Measurements from ENCODE around the gene OR5C1.
"Not testable (repeated sequence)": the region's sequence is repeated elsewhere in the genome, so short reads cannot be mapped to it uniquely, and the experiment has no call there.

The OR5C1 gene

GRCh38 chr9:122812736-122813135 lies 24.0 kb downstream of the OR5C1 start:
- DNase-seq (ENCODE audit: low read depth), result no peak

GRCh38 chr9:122814545-122814944 lies 25.8 kb downstream of the OR5C1 start:
- no peak for DNase-seq (ENCODE audit: low read depth)

GRCh38 chr9:122815544-122815943 lies 26.8 kb downstream of the OR5C1 start:
- DNase-seq (ENCODE audit: low read depth), result no peak

GRCh38 chr9:122816163-122816867 lies 27.6 kb downstream of the OR5C1 start:
- DNase-seq (ENCODE audit: low read depth), result no peak

GRCh38 chr9:122819326-122819725 lies 30.6 kb downstream of the OR5C1 start:
- peak; percentile 39 for DNase-seq (ENCODE audit: low read depth)

- peak; percentile 51 for DNase-seq (ENCODE audit: low read depth)
Observed at GRCh38 chr9:122819791-122820489, 31.2 kb downstream of the OR5C1 start.

- no peak for DNase-seq (ENCODE audit: low read depth)
Observed at GRCh38 chr9:122820490-122820845, 31.7 kb downstream of the OR5C1 start.

- DNase-seq (ENCODE audit: low read depth), result no peak
Observed at GRCh38 chr9:122821278-122821943, 32.7 kb downstream of the OR5C1 start.

- DNase-seq (ENCODE audit: low read depth), result no peak
Observed at GRCh38 chr9:122822056-122822455, 33.3 kb downstream of the OR5C1 start.

GRCh38 chr9:122822938-122823337 lies 34.2 kb downstream of the OR5C1 start:
- DNase-seq (ENCODE audit: low read depth), result no peak

GRCh38 chr9:122827761-122828093 lies 39.0 kb downstream of the OR5C1 start:
- DNase-seq (ENCODE audit: low read depth), result peak; percentile 50

- not testable (repeated sequence) for DNase-seq (ENCODE audit: low read depth)
Observed at GRCh38 chr9:122828965-122829284, 40.2 kb downstream of the OR5C1 start.

GRCh38 chr9:122832194-122832593 lies 43.5 kb downstream of the OR5C1 start:
- no peak for DNase-seq (ENCODE audit: low read depth)

- DNase-seq (ENCODE audit: low read depth), result peak; percentile 13
Observed at GRCh38 chr9:122835313-122835731, 46.6 kb downstream of the OR5C1 start.

GRCh38 chr9:122837266-122837850 lies 48.6 kb downstream of the OR5C1 start:
- DNase-seq (ENCODE audit: low read depth), result no peak

GRCh38 chr9:122838441-122838840 lies 49.7 kb downstream of the OR5C1 start:
- not testable (repeated sequence) for DNase-seq (ENCODE audit: low read depth)

Data from ELR (cell line).